Natural killer cell (primary cell): ENCODE results near the gene PHTF1. TPM values are rescaled to one million over a fixed set of nuclear protein-coding genes. Genes with fewer than 3 reads are reported as not detected.
A peak's percentile ranks its signal among the peaks of the same experiment; 100 is the strongest.

ENCODE experiments used
- ATAC-seq, 3 donors: fragments of 150-1000 bp in 2 of 3; fragments of 200-7000 bp in 1 of 3; cut with Tn5 transposase; 1 replicate in 1 of 3; 2 replicates in 2 of 3; pipeline ENCODE4 v1.10.0; 2021; ENCODE audit warnings: mild to moderate bottlenecking in 2 of 3, moderate library complexity in 2 of 3
- DNase-seq, 2 donors: peaks; one replicate each; pipeline versions ENCODE4 v3.0.0 to v3.0.0-alpha.2; 2013 to 2021; ENCODE audit warnings: mixed read lengths in 1 of 2
- H3K27ac ChIP-seq: one replicate; pipeline ENCODE4 v1.5.1; 2013; ENCODE audit warnings: mild to moderate bottlenecking, low read length
- H3K27me3 ChIP-seq: one replicate; pipeline ENCODE4 v1.6.1; 2013; ENCODE audit warnings: low read length; ENCODE audit not compliant: control insufficient read depth, insufficient read depth
- H3K36me3 ChIP-seq: one replicate; pipeline ENCODE4 v1.6.1; 2013; ENCODE audit warnings: low read length; ENCODE audit not compliant: control insufficient read depth, insufficient read depth
- H3K4me1 ChIP-seq: one replicate; pipeline ENCODE4 v1.6.1; 2013; ENCODE audit warnings: low read length; ENCODE audit not compliant: control insufficient read depth, insufficient read depth
- H3K4me3 ChIP-seq: one replicate; pipeline ENCODE4 v1.5.1; 2013; ENCODE audit warnings: low read length
- H3K9me3 ChIP-seq: one replicate; pipeline ENCODE4 v1.6.1; 2013; ENCODE audit warnings: low read length; ENCODE audit not compliant: control insufficient read depth, insufficient read depth
- H3K27ac Mint-ChIP-seq, 2 donors: one replicate each; pipeline ENCODE4 v1.8.0; 2022; ENCODE audit warnings: mild to moderate bottlenecking in 2 of 2, mixed read lengths in 2 of 2, moderate library complexity in 1 of 2
- H3K27me3 Mint-ChIP-seq, 2 donors: one replicate each; pipeline ENCODE4 v1.8.0; 2022; ENCODE audit warnings: low read depth in 2 of 2, mixed read lengths in 2 of 2
- H3K36me3 Mint-ChIP-seq: one replicate; pipeline ENCODE4 v1.8.0; 2022; ENCODE audit warnings: mixed read lengths
- H3K4me1 Mint-ChIP-seq, 2 donors: one replicate each; pipeline ENCODE4 v1.8.0; 2022; ENCODE audit warnings: mixed read lengths in 2 of 2
- H3K4me3 Mint-ChIP-seq: one replicate; pipeline ENCODE4 v1.8.0; 2022; ENCODE audit warnings: mild to moderate bottlenecking, moderate library complexity, mixed read lengths
- H3K9me3 Mint-ChIP-seq, 2 donors: one replicate each; pipeline ENCODE4 v1.8.0; 2022; ENCODE audit warnings: mixed read lengths in 2 of 2
- WGBS: methylation state at CpG from one replicate; pipeline ENCODE4 v1.1.7; 2013; ENCODE audit warnings: missing lambda C conversion rate; ENCODE audit not compliant: insufficient coverage; 5-methylcytosine and 5-hydroxymethylcytosine counted together
- intact Hi-C: fragments of 100-400 bp; cut with micrococcal nuclease; formaldehyde crosslinking; loops from one replicate; pipeline ENCODE4 v1.14.2; 2022
- total RNA-seq, 4 donors: library from RNA; stranded (reverse); fragments of 120-200 nt in 1 of 4; gene quantifications; one replicate each; pipeline versions ENCODE4 v1.2.3 to v1.2.4, GENCODE V29; 2013 to 2022
- TF ChIP-seq, protein P1 (sequence below): fragments of 200-600 bp; IDR thresholded peaks from one replicate; pipeline ENCODE4 v1.8.0; 2022; ENCODE audit warnings: antibody characterized with exemption

Gene PHTF1
- 10 to 100 TPM; 37.1 to 40.7 (median 40.6) TPM for total RNA-seq
- total RNA-seq (2013), result 26.3 TPM

GRCh38 chr1:113759333-113760101 is at the start of gene PHTF1:
Gene PHTF1 (minus strand): TSS chr1:113759486. CDS start chr1:113758703, 783 bp downstream.
- H3K4me1 Mint-ChIP-seq, result peaks cover 44% of the 10 kb centered on the region in 2 donors
- peak; percentile 84 to 94 (median 86) for ATAC-seq
- peaks cover 8% of the 10 kb centered on the region for H3K4me1 ChIP-seq
- intact Hi-C loops, result loop anchor here (1.0 to 10.0 kb wide), 4 partner anchors 21 to 685 kb away; partner anchors contain the start of genes AP4B1, DCLRE1B, LRIG2 and RSBN1
- peaks cover 5% of the 10 kb centered on the region for H3K36me3 ChIP-seq
- H3K9me3 ChIP-seq, result no peaks in the 10 kb centered on the region
- no peaks in the 10 kb centered on the region for H3K27me3 ChIP-seq
- H3K36me3 Mint-ChIP-seq, result peaks cover 7% of the 10 kb centered on the region
- H3K27me3 Mint-ChIP-seq, result no peaks in the 10 kb centered on the region
- peak within 1 kb of the TSS; percentile 92 to 98 for H3K27ac Mint-ChIP-seq
- peak within 1 kb of the TSS; percentile 83 for H3K27ac ChIP-seq
- H3K9me3 Mint-ChIP-seq, result no peaks in the 10 kb centered on the region
- H3K4me3 ChIP-seq, result peak within 1 kb of the TSS; percentile 98
- TF ChIP-seq, protein P1, sequence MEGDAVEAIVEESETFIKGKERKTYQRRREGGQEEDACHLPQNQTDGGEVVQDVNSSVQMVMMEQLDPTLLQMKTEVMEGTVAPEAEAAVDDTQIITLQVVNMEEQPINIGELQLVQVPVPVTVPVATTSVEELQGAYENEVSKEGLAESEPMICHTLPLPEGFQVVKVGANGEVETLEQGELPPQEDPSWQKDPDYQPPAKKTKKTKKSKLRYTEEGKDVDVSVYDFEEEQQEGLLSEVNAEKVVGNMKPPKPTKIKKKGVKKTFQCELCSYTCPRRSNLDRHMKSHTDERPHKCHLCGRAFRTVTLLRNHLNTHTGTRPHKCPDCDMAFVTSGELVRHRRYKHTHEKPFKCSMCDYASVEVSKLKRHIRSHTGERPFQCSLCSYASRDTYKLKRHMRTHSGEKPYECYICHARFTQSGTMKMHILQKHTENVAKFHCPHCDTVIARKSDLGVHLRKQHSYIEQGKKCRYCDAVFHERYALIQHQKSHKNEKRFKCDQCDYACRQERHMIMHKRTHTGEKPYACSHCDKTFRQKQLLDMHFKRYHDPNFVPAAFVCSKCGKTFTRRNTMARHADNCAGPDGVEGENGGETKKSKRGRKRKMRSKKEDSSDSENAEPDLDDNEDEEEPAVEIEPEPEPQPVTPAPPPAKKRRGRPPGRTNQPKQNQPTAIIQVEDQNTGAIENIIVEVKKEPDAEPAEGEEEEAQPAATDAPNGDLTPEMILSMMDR, result no peak
- DNase-seq, result peak; percentile 73
- peak within 1 kb of the TSS; percentile 97 for H3K4me3 Mint-ChIP-seq
- 1% methylated on average over 47 of the region's 47 CpGs for WGBS

DNA sequence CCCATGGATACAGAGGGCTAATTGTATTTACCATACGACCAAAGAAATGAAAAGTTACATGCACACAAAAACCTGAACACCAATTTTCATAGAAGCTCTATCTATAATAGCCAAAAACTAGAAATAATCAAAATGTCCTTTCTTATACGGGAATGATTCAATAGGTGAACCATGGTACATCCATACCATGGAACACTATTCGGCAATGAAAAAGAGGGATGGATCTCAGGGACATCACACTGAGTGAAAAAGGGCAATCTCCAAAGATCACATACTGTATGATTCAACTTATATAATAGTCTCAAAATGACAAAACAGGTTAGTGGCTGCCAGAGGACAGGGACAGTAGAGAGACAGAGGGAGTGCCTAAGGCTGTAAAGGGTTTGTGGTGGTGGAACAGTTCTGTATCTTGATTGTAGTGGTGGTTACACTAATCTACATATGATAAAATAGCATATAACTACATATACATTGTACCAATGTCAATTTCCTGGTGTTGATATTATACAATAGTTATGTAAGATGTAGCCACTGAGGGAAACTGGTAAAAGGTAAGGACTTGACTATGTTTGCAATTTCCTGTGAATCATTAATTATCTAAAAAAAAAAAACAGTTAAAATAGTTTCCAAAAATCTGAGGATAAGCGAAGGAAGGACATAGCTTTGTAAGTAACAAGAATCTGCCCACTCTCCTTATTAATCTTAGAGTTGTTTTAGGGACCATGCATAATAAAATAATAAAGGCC is 49.3 kb upstream of the PHTF1 start:
- no peak for ATAC-seq
- peak overlapping the region; percentile 95 for H3K27ac Mint-ChIP-seq
- peak overlapping the region; percentile 55 for H3K4me3 Mint-ChIP-seq
- Histone ChIP-seq H3K4me1 (peaks cover 8% of the 10 kb centered on the region), H3K4me3 (no peak overlapping the region), H3K36me3 (peaks cover 4% of the 10 kb centered on the region), H3K9me3 (no peaks in the 10 kb centered on the region), H3K27me3 (no peaks in the 10 kb centered on the region), H3K27ac (no peak overlapping the region)
- WGBS, result 100% methylated on average over 3 of the region's 4 CpGs
- H3K36me3 Mint-ChIP-seq, result no peaks in the 10 kb centered on the region
- TF ChIP-seq, protein P1, result no peak
- intact Hi-C loops, result no loop called here
- no peaks in the 10 kb centered on the region for H3K27me3 Mint-ChIP-seq
- DNase-seq, result no peak
- H3K9me3 Mint-ChIP-seq, result no peaks in the 10 kb centered on the region
- peaks cover 57 to 58% of the 10 kb centered on the region in 2 donors for H3K4me1 Mint-ChIP-seq

- Mint-ChIP-seq H3K27ac (peak overlapping the region; percentile 38 to 40), H3K27me3 (no peaks in the 10 kb centered on the region), H3K4me3 (no peak overlapping the region), H3K4me1 (peaks cover 66 to 68% of the 10 kb centered on the region in 2 donors), H3K9me3 (no peaks in the 10 kb centered on the region), H3K36me3 (no peaks in the 10 kb centered on the region)
- no peaks in the 10 kb centered on the region for H3K9me3 ChIP-seq
- peaks cover 4% of the 10 kb centered on the region for H3K36me3 ChIP-seq
- H3K27me3 ChIP-seq, result no peaks in the 10 kb centered on the region
- ATAC-seq (no peak), DNase-seq (no peak)
- TF ChIP-seq, protein P1, result no peak
- no peak overlapping the region for H3K27ac ChIP-seq
- WGBS, result 90% methylated on average over 4 of the region's 4 CpGs
- H3K4me3 ChIP-seq, result no peak overlapping the region
- intact Hi-C loops, result no loop called here
- peaks cover 7% of the 10 kb centered on the region for H3K4me1 ChIP-seq
These were observed 46.4 kb upstream of the PHTF1 start for GRCh38 chr1:113805639-113806038.
